ENCODE results near the gene OSBP.

- TF ChIP-seq CTCF (IDR thresholded peaks at IDR 0.05; ENCODE audit: poor library complexity, severe bottlenecking) (no peak), EZH2 (IDR thresholded peaks at IDR 0.05; ENCODE audit: borderline replicate concordance, insufficient read depth, low read length, poor library complexity, severe bottlenecking) (no peak), MXI1 (conservative IDR thresholded peaks at IDR 0.05; ENCODE audit: poor library complexity, severe bottlenecking) (no peak), REST (IDR thresholded peaks at IDR 0.05; ENCODE audit: borderline replicate concordance) (no peak), POLR2AphosphoS5 (IDR thresholded peaks at IDR 0.05) (no peak), RAD21 (conservative IDR thresholded peaks at IDR 0.05) (no peak), EP300 (conservative IDR thresholded peaks at IDR 0.05; ENCODE audit: poor library complexity, severe bottlenecking) (no peak), TAF1 (IDR thresholded peaks at IDR 0.05; ENCODE audit: low read depth) (no peak), SMC3 (conservative IDR thresholded peaks at IDR 0.05; ENCODE audit: poor library complexity) (no peak)
Observed at GRCh38 chr11:59545179-59546020, 70.2 kb downstream of the OSBP start.
